HepG2 (cell line): ENCODE results near the gene IL4I1. TPM values are rescaled to one million over a fixed set of nuclear protein-coding genes. Genes with fewer than 3 reads are reported as not detected.

Experiments used
- FOXO1 ChIP-seq: sonication (generic); formaldehyde crosslinking; IDR thresholded peaks from 2 replicates; pipeline ENCODE4 v1.4.0; 2020; ENCODE audit warnings: missing genetic modification reagents
- GATA4 ChIP-seq: sonication (generic); IDR thresholded peaks from 2 replicates; pipeline ENCODE4 v1.6.1; 2016; ENCODE audit warnings: antibody characterized with exemption, low read depth, borderline replicate concordance
- KMT2B ChIP-seq: IDR thresholded peaks from 2 replicates; pipeline ENCODE4 v1.6.1; 2016; ENCODE audit warnings: missing genetic modification reagents, missing compliant biosample characterization
- MEF2D ChIP-seq: sonication (generic); formaldehyde crosslinking; IDR thresholded peaks from 2 replicates; pipeline ENCODE4 v1.5.1; 2020; ENCODE audit warnings: mild to moderate bottlenecking, missing genetic modification reagents
- MIXL1 ChIP-seq: IDR thresholded peaks from 2 replicates; pipeline ENCODE4 v1.6.1; 2016
- NFE2 ChIP-seq: sonication (generic); formaldehyde crosslinking; IDR thresholded peaks from 2 replicates; pipeline ENCODE4 v1.4.0; 2020; ENCODE audit warnings: missing genetic modification reagents
- RXRA ChIP-seq: sonication (generic); formaldehyde crosslinking; IDR thresholded peaks from 2 replicates; pipeline ENCODE4 v1.5.1; 2020; ENCODE audit warnings: missing genetic modification reagents
- TGIF2 ChIP-seq: IDR thresholded peaks from 2 replicates; pipeline ENCODE4 v1.6.1; 2016; ENCODE audit warnings: control low read depth, missing compliant biosample characterization
- ZBTB14 ChIP-seq: sonication (generic); formaldehyde crosslinking; IDR thresholded peaks from 2 replicates; pipeline ENCODE4 v1.4.0; 2020; ENCODE audit warnings: missing genetic modification reagents
- ZBTB40 ChIP-seq, 2 experiments: fragments of 450-650 bp in 1 of 2; sonication (generic) in 1 of 2; formaldehyde crosslinking in 1 of 2; IDR thresholded peaks; 2 replicates each; pipeline versions ENCODE4 v1.6.1 to v1.8.0; 2016 to 2022; ENCODE audit warnings: antibody characterized with exemption in 1 of 2, mild to moderate bottlenecking in 1 of 2, missing genetic modification reagents in 1 of 2
- ZNF142 ChIP-seq: sonication (generic); formaldehyde crosslinking; IDR thresholded peaks from 2 replicates; pipeline ENCODE4 v1.4.0; 2020; ENCODE audit warnings: missing genetic modification reagents
- polyA plus RNA-seq, 8 experiments: library from polyadenylated mRNA; depleted of rRNA in 3 of 8; stranded (reverse) in 7 of 8; unstranded in 1 of 8; fragments of >200 nt; fragmentation: Illumina TruSeq in 4 of 8; extraction: Trizol in 4 of 8; gene quantifications; 2 replicates each; pipeline versions ENCODE4 v1.2.1 to v1.2.3, GENCODE V29; 2011 to 2016; ENCODE audit warnings: low read depth in 4 of 8, missing spikeins in 1 of 8, mixed read lengths in 1 of 8; ENCODE audit not compliant: insufficient read depth in 1 of 8
- total RNA-seq, 5 experiments: library from RNA; depleted of rRNA; stranded (reverse); fragments of >200 nt; fragmentation: Illumina TruSeq; extraction: Trizol; gene quantifications; 2 replicates each; pipeline ENCODE4 v1.2.3, GENCODE V29; 2016; ENCODE audit warnings: low read depth in 1 of 5

IL4I1 gene
- total and polyA plus RNA-seq, 2 of the 13 experiments (the other 11 are each of a cell fraction or from before 2014, with no cell fraction given), result not detected

GRCh38 chr19:49875857-49876421 is 20.7 kb downstream of the IL4I1 start (continued):
- TF ChIP-seq ZBTB14 (CRISPR knock-in tag) (no peak), ZNF142 (0 out of 2 replicates have a peak, but pooled peaks have one; percentile 21), NFE2 (CRISPR knock-in tag) (no peak), MEF2D (CRISPR knock-in tag) (0 out of 2 replicates have a peak, but pooled peaks have one; percentile 0), FOXO1 (CRISPR knock-in tag) (no peak), ZBTB40 (IDR thresholded peaks at IDR 0.05) (peak; percentile 40; the same call in 1 of the 2 replicates), ZBTB40 (CRISPR knock-in tag; IDR thresholded peaks at IDR 0.05) (no peak; the same call in 1 of the 2 replicates), GATA4 (peak; percentile 24; the same call in 1 of the 2 replicates), RXRA (no peak), MIXL1 (no peak), TGIF2 (CRISPR knock-in tag) (no peak), KMT2B (CRISPR knock-in tag) (peak; percentile 35; the same call in 1 of the 2 replicates)
